Brain microvascular endothelial cell (primary cell): ENCODE results near the gene LRSAM1.

ENCODE experiments used
- DNase-seq: peaks from one replicate; pipeline ENCODE4 v3.0.0-alpha.2; 2020
- H3K27ac ChIP-seq: fragments of 250-450 bp; sonication (Bioruptor Pico); 2 replicates; pipeline ENCODE4 v1.5.1; 2020; ENCODE audit warnings: mild to moderate bottlenecking, moderate library complexity
- H3K27me3 ChIP-seq: fragments of 250-450 bp; sonication (Bioruptor Pico); replicated peaks from 2 replicates; pipeline ENCODE4 v1.5.1; 2020; ENCODE audit warnings: mild to moderate bottlenecking
- H3K36me3 ChIP-seq: fragments of 250-450 bp; sonication (Bioruptor Pico); replicated peaks from 2 replicates; pipeline ENCODE4 v1.5.1; 2020; ENCODE audit warnings: mild to moderate bottlenecking
- H3K4me3 ChIP-seq: 2 replicates; pipeline ENCODE4 v1.5.1; 2011; ENCODE audit warnings: low read depth, mild to moderate bottlenecking, control low read depth, low read length, moderate library complexity
- CTCF ChIP-seq: IDR thresholded peaks from 2 replicates; pipeline ENCODE4 v1.5.1; 2011; ENCODE audit warnings: low read depth, mild to moderate bottlenecking, moderate library complexity, low read length, control low read depth, inconsistent platforms; ENCODE audit errors: missing control alignments
- in situ Hi-C: cut with HindIII; loops from 2 replicates; pipeline ENCODE4 v1.10.0; 2017; ENCODE audit warnings: low sequenced_read_pairs, low pct_ligation_motif_present

LRSAM1 gene

GRCh38 chr9:127529671-127530070 is 78.4 kb downstream of the LRSAM1 start:
- DNase-seq, result no peak
- in situ Hi-C loops, result no loop called here
- Histone ChIP-seq H3K27ac (no peak overlapping the region), H3K27me3 (no peaks in the 10 kb centered on the region), H3K4me3 (no peak overlapping the region), H3K36me3 (peaks cover 74% of the 10 kb centered on the region)
- no peak for TF ChIP-seq CTCF

GRCh38 chr9:127530206-127530941 is 79.1 kb downstream of the LRSAM1 start:
- in situ Hi-C loops, result no loop called here
- no peak overlapping the region for H3K27ac ChIP-seq
- peaks cover 74% of the 10 kb centered on the region for H3K36me3 ChIP-seq
- TF ChIP-seq CTCF, result no peak
- no peak overlapping the region for H3K4me3 ChIP-seq
- no peaks in the 10 kb centered on the region for H3K27me3 ChIP-seq
- no peak for DNase-seq

GRCh38 chr9:127531676-127532075 is 80.4 kb downstream of the LRSAM1 start:
- Histone ChIP-seq H3K36me3 (peaks cover 66% of the 10 kb centered on the region), H3K27me3 (no peaks in the 10 kb centered on the region), H3K4me3 (no peak overlapping the region), H3K27ac (no peak overlapping the region)
- no peak for DNase-seq
- no peak for TF ChIP-seq CTCF
- in situ Hi-C loops, result no loop called here

GRCh38 chr9:127534250-127534906 is 83.1 kb downstream of the LRSAM1 start:
- Histone ChIP-seq H3K4me3 (no peak overlapping the region), H3K27me3 (no peaks in the 10 kb centered on the region), H3K36me3 (peaks cover 40% of the 10 kb centered on the region), H3K27ac (peak overlapping the region; percentile 34)
- in situ Hi-C loops, result no loop called here
- no peak for TF ChIP-seq CTCF
- DNase-seq, result no peak

- Histone ChIP-seq H3K27ac (peak overlapping the region; percentile 34), H3K36me3 (peaks cover 37% of the 10 kb centered on the region), H3K27me3 (no peaks in the 10 kb centered on the region), H3K4me3 (no peak overlapping the region)
- in situ Hi-C loops, result no loop called here
- DNase-seq, result no peak
- no peak for TF ChIP-seq CTCF
Measured at GRCh38 chr9:127534931-127535330, 83.6 kb downstream of the LRSAM1 start.

- Histone ChIP-seq H3K4me3 (no peak overlapping the region), H3K27ac (peak overlapping the region; percentile 34), H3K36me3 (peaks cover 32% of the 10 kb centered on the region), H3K27me3 (no peaks in the 10 kb centered on the region)
- no peak for TF ChIP-seq CTCF
- DNase-seq, result no peak
- in situ Hi-C loops, result no loop called here
Measured at GRCh38 chr9:127535396-127535795, 84.1 kb downstream of the LRSAM1 start.
